ENCODE results near the gene KRT8. TPM values are rescaled to one million over a fixed set of nuclear protein-coding genes. Genes with fewer than 3 reads are reported as not detected.

Gene KRT8
- total RNA-seq, 2 experiments from 2014 or later, result 0.16 to 0.89 TPM

DNA sequence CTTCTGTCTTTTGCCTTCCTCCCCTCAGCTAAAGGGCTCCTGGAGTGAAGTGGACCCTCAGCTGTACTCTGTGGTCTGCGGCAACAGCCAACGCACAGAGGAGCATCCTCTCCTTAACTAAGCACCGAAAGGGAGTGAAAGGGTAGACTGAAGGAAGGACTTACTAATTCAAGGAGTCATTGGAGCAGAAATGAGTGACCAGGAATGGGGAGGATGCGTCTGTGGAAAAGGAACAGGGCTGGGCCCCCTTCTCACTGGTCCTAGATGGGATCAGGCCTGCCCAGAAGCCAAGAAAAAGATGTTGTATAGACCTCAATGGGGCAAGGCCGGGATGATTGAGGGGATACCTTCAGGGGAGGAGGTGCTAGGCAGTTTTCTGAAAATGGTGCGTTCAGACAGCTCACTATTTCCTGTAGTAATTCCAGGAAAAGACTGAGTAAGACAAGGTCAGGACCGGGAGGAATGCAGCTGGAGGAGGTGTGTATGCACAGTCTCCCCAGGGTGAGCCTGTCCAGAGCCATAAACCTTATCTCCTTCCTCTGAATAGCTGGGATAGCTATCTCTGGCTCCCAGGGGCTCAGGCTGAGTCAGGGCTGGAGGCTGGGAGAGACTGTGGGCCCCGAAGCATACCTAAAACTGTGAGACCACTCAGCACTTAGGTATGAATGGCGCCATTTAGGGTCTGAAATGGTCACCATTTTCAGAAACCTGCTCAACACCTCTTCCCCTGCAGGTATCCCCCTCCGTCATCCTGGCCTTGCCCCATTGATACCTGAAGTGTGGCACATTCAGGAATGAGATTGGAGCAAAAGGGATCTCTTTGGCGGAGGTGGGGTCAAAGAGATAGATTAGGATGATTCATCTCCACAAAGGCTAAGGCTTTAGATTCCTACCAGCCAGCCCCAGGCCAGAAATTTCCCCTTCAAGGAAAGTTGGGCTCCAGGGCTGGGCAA is 20.2 kb upstream of the KRT8 start:
- no peak overlapping the region for H2AFZ ChIP-seq (ENCODE audit: low read length)
- no TSS peak for BruUV-seq (replicated peaks)
- H4K20me1 ChIP-seq (ENCODE audit: insufficient read depth, low read length), result no peaks in the 10 kb centered on the region
- intact Hi-C loops (cut with micrococcal nuclease; ENCODE audit: unreplicated experiment), result no loop called here
- DNase-seq (ENCODE audit: low spot score), result no peak
- no peak for TF ChIP-seq EZH2phosphoT487 (IDR thresholded peaks at IDR 0.05; ENCODE audit: borderline replicate concordance, low read depth, low read length)
- TF ChIP-seq, protein P1, sequence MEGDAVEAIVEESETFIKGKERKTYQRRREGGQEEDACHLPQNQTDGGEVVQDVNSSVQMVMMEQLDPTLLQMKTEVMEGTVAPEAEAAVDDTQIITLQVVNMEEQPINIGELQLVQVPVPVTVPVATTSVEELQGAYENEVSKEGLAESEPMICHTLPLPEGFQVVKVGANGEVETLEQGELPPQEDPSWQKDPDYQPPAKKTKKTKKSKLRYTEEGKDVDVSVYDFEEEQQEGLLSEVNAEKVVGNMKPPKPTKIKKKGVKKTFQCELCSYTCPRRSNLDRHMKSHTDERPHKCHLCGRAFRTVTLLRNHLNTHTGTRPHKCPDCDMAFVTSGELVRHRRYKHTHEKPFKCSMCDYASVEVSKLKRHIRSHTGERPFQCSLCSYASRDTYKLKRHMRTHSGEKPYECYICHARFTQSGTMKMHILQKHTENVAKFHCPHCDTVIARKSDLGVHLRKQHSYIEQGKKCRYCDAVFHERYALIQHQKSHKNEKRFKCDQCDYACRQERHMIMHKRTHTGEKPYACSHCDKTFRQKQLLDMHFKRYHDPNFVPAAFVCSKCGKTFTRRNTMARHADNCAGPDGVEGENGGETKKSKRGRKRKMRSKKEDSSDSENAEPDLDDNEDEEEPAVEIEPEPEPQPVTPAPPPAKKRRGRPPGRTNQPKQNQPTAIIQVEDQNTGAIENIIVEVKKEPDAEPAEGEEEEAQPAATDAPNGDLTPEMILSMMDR (conservative IDR thresholded peaks at IDR 0.05; ENCODE audit: low read length), result no peak
- H3K4me2 ChIP-seq (ENCODE audit: low read length), result no peak overlapping the region
- H3K27ac ChIP-seq (ENCODE audit: low read depth, low read length, poor library complexity, severe bottlenecking), result no peak overlapping the region
- ChIA-PET POLR2A (no interaction called here), CTCF (ENCODE audit: unreplicated experiment) (no interaction called here)
- H3K9me2 ChIP-seq (ENCODE audit: insufficient read depth, low read length), result no peaks in the 10 kb centered on the region
- no peaks in the 10 kb centered on the region for H3K79me2 ChIP-seq (ENCODE audit: insufficient read depth, low read depth, low read length)
- H3K4me1 ChIP-seq (ENCODE audit: insufficient read depth, low read length, poor library complexity, severe bottlenecking), result no peaks in the 10 kb centered on the region
- no peak overlapping the region for H3K4me3 ChIP-seq (ENCODE audit: low read depth, low read length, poor library complexity, severe bottlenecking)
- H3K9me3 ChIP-seq (ENCODE audit: low read length), result no peaks in the 10 kb centered on the region
- H3K36me3 ChIP-seq (ENCODE audit: insufficient read depth, low read length), result no peaks in the 10 kb centered on the region

- Histone ChIP-seq H3K4me3 (ENCODE audit: low read depth, low read length, poor library complexity, severe bottlenecking) (no peak overlapping the region), H3K9me2 (ENCODE audit: insufficient read depth, low read length) (no peaks in the 10 kb centered on the region), H4K20me1 (ENCODE audit: insufficient read depth, low read length) (no peaks in the 10 kb centered on the region), H3K79me2 (ENCODE audit: insufficient read depth, low read depth, low read length) (no peaks in the 10 kb centered on the region), H3K36me3 (ENCODE audit: insufficient read depth, low read length) (no peaks in the 10 kb centered on the region), H3K27ac (ENCODE audit: low read depth, low read length, poor library complexity, severe bottlenecking) (no peak overlapping the region), H3K4me1 (ENCODE audit: insufficient read depth, low read length, poor library complexity, severe bottlenecking) (no peaks in the 10 kb centered on the region), H2AFZ (ENCODE audit: low read length) (no peak overlapping the region), H3K9me3 (ENCODE audit: low read length) (no peaks in the 10 kb centered on the region), H3K4me2 (ENCODE audit: low read length) (no peak overlapping the region)
- TF ChIP-seq, protein P1 (conservative IDR thresholded peaks at IDR 0.05; ENCODE audit: low read length), result no peak
- no peak for TF ChIP-seq EZH2phosphoT487 (IDR thresholded peaks at IDR 0.05; ENCODE audit: borderline replicate concordance, low read depth, low read length)
- no peak for DNase-seq (ENCODE audit: low spot score)
- CTCF ChIA-PET (ENCODE audit: unreplicated experiment), result no interaction called here
- intact Hi-C loops (cut with micrococcal nuclease; ENCODE audit: unreplicated experiment), result no loop called here
- POLR2A ChIA-PET, result interaction anchor here (0.6 to 1.0 kb wide), 2 partner anchors 18 to 27 kb away, joined by 3 to 4 read pairs; no protein-coding TSS in a partner anchor
- no TSS peak for BruUV-seq (replicated peaks)
These were observed 16.8 kb upstream of the KRT8 start for GRCh38 chr12:52921488-52922165.

Data from OCI-LY7 (cell line).